K562 (cell line): ENCODE measurements around the gene CLHC1. TPM values are rescaled to one million over a fixed set of nuclear protein-coding genes. Genes with fewer than 3 reads are reported as not detected.
A peak's percentile ranks its signal among the peaks of the same experiment; 100 is the strongest.

ENCODE experiments used
- ARNT ChIP-seq, 2 experiments: fragments of 450-650 bp; IDR thresholded peaks; 2 replicates each; pipeline ENCODE4 v1.6.1; 2016; ENCODE audit warnings: mild to moderate bottlenecking in 1 of 2
- BRF1 ChIP-seq: IDR thresholded peaks from 3 replicates; pipeline ENCODE4 v1.6.1; 2011; ENCODE audit warnings: borderline replicate concordance, mild to moderate bottlenecking; ENCODE audit not compliant: insufficient read length; ENCODE audit errors: extremely low read depth
- CBX3 ChIP-seq, 2 experiments: IDR thresholded peaks; 1 replicate in 1 of 2; 2 replicates in 1 of 2; pipeline ENCODE4 v1.6.1; 2012; ENCODE audit warnings: inconsistent platforms in 2 of 2, low read length in 2 of 2, borderline replicate concordance in 1 of 2, control low read depth in 1 of 2
- CHD4 ChIP-seq: fragments of 200-600 bp; sonication (generic); IDR thresholded peaks from 3 replicates; pipeline ENCODE4 v1.6.1; 2012; ENCODE audit warnings: low read depth, mild to moderate bottlenecking, mixed read lengths, low read length, inconsistent platforms; ENCODE audit not compliant: insufficient read depth, insufficient replicate concordance, poor library complexity, severe bottlenecking
- CXXC5 ChIP-seq: fragments of 250-450 bp; sonication (Bioruptor Pico); IDR thresholded peaks from 2 replicates; pipeline ENCODE4 v1.8.0; 2022; ENCODE audit warnings: inconsistent platforms, mild to moderate bottlenecking, moderate library complexity
- DMBX1 ChIP-seq: fragments of 250-450 bp; sonication (Bioruptor Pico); IDR thresholded peaks from 2 replicates; pipeline ENCODE4 v1.8.0; 2022; ENCODE audit warnings: inconsistent platforms, mild to moderate bottlenecking, moderate library complexity, borderline replicate concordance
- ESRRA ChIP-seq: fragments of 450-650 bp; IDR thresholded peaks from 2 replicates; pipeline ENCODE4 v1.6.1; 2014; ENCODE audit warnings: low read depth, mild to moderate bottlenecking, moderate library complexity, borderline replicate concordance
- HNRNPLL ChIP-seq: fragments of 200-400 bp; formaldehyde crosslinking; IDR thresholded peaks from 2 replicates; pipeline ENCODE4 v1.6.1; 2017; ENCODE audit warnings: low read length, low read depth, mild to moderate bottlenecking; ENCODE audit not compliant: poor library complexity, severe bottlenecking
- KLF10 ChIP-seq: fragments of 250-450 bp; sonication (Bioruptor Pico); IDR thresholded peaks from 2 replicates; pipeline ENCODE4 v1.6.1; 2021; ENCODE audit warnings: matching md5 sums
- NR3C1 ChIP-seq: sonication (generic); formaldehyde crosslinking; IDR thresholded peaks from 2 replicates; pipeline ENCODE4 v1.8.1; 2022; ENCODE audit warnings: missing genetic modification reagents
- RREB1 ChIP-seq: fragments of 250-450 bp; sonication (Bioruptor Pico); IDR thresholded peaks from 2 replicates; pipeline ENCODE4 v1.4.0; 2020
- SNRNP70 ChIP-seq: fragments of 200-400 bp; formaldehyde crosslinking; optimal IDR thresholded peaks from 2 replicates; pipeline ENCODE3; 2017; ENCODE audit warnings: low read depth, low read length
- ZFP30 ChIP-seq: fragments of 250-450 bp; sonication (Bioruptor Pico); IDR thresholded peaks from 2 replicates; pipeline ENCODE4 v1.8.0; 2022; ENCODE audit warnings: moderate library complexity, mild to moderate bottlenecking, inconsistent platforms, borderline replicate concordance
- ZNF143 ChIP-seq: sonication (generic); formaldehyde crosslinking; IDR thresholded peaks from 2 replicates; pipeline ENCODE4 v1.9.0; 2022; ENCODE audit warnings: mild to moderate bottlenecking, missing genetic modification reagents
- polyA plus RNA-seq, 8 experiments: library from polyadenylated mRNA; depleted of rRNA in 4 of 8; stranded (reverse) in 5 of 8; unstranded in 3 of 8; fragments of >200 nt; fragmentation: Nextera tagmentation in 2 of 8; fragmentation: Illumina TruSeq in 1 of 8; extraction: Ambion mirVana in 2 of 8; extraction: Trizol in 1 of 8; gene quantifications; 2 replicates each; pipeline versions ENCODE4 v1.2.1 to v1.2.3, GENCODE V29; 2011 to 2014; ENCODE audit warnings: inconsistent platforms in 1 of 8, missing spikeins in 1 of 8
- total RNA-seq, 7 experiments: library from RNA; depleted of rRNA in 6 of 7; stranded (reverse); fragments of >200 nt in 6 of 7; fragmentation: Illumina TruSeq in 2 of 7; extraction: Trizol in 2 of 7; gene quantifications; 2 replicates each; pipeline versions ENCODE4 v1.2.1 to v1.2.3, GENCODE V29; 2011 to 2021; ENCODE audit warnings: low replicate concordance in 1 of 7
- TF ChIP-seq, protein P1 (sequence below), 2 experiments: fragments of 250-450 bp in 1 of 2; fragments of 450-650 bp in 1 of 2; sonication (Bioruptor Pico) in 1 of 2; IDR thresholded peaks; 2 replicates each; pipeline versions ENCODE4 v1.6.1 to v1.8.0; 2016 to 2021; ENCODE audit warnings: mild to moderate bottlenecking in 2 of 2, moderate library complexity in 2 of 2, missing compliant biosample characterization in 1 of 2, missing genetic modification characterization in 1 of 2
- TF ChIP-seq, protein P2 (sequence below): fragments of 250-450 bp; sonication (Bioruptor Pico); IDR thresholded peaks from 2 replicates; pipeline ENCODE4 v1.8.0; 2021; ENCODE audit warnings: moderate library complexity, mild to moderate bottlenecking, inconsistent platforms
- TF ChIP-seq, protein P3 (sequence below): fragments of 250-450 bp; sonication (Bioruptor Pico); IDR thresholded peaks from 2 replicates; pipeline ENCODE4 v1.8.0; 2022; ENCODE audit warnings: moderate library complexity, mild to moderate bottlenecking, inconsistent platforms

The CLHC1 gene
- total and polyA plus RNA-seq, 9 of the 15 experiments (the other 6 are each of a cell fraction or from before 2014, with no cell fraction given) = 3.7 to 14.3 (median 8.6) TPM

- no peak for TF ChIP-seq HNRNPLL
- no peak for TF ChIP-seq BRF1
- TF ChIP-seq NR3C1 (CRISPR knock-in tag) = no peak
- TF ChIP-seq CXXC5 (CRISPR knock-in tag) = peak; percentile 62
- TF ChIP-seq SNRNP70 = no peak
- TF ChIP-seq CBX3 (IDR thresholded peaks at IDR 0.05; ENCODE audit: borderline replicate concordance in 1 of 2, low read length in 2 of 2) = peak in 1 of 2 experiments; percentile 48; a peak in 1 of 3 replicates
- TF ChIP-seq ESRRA = peak; percentile 20; the same call in 1 of the 2 replicates
- TF ChIP-seq, protein P1, sequence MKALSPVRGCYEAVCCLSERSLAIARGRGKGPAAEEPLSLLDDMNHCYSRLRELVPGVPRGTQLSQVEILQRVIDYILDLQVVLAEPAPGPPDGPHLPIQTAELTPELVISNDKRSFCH (CRISPR knock-in tag; IDR thresholded peaks at IDR 0.05) = no peak
- TF ChIP-seq, protein P1 (tag; IDR thresholded peaks at IDR 0.05) = 0 out of 2 replicates have a peak, but pooled peaks have one; percentile 64
- TF ChIP-seq, protein P2, sequence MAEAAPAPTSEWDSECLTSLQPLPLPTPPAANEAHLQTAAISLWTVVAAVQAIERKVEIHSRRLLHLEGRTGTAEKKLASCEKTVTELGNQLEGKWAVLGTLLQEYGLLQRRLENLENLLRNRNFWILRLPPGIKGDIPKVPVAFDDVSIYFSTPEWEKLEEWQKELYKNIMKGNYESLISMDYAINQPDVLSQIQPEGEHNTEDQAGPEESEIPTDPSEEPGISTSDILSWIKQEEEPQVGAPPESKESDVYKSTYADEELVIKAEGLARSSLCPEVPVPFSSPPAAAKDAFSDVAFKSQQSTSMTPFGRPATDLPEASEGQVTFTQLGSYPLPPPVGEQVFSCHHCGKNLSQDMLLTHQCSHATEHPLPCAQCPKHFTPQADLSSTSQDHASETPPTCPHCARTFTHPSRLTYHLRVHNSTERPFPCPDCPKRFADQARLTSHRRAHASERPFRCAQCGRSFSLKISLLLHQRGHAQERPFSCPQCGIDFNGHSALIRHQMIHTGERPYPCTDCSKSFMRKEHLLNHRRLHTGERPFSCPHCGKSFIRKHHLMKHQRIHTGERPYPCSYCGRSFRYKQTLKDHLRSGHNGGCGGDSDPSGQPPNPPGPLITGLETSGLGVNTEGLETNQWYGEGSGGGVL (CRISPR knock-in tag) = no peak
- TF ChIP-seq ZFP30 (CRISPR knock-in tag) = no peak
- no peak for TF ChIP-seq ZNF143
- peak; percentile 73; the same call in 1 of the 2 replicates for TF ChIP-seq DMBX1 (CRISPR knock-in tag)
- no peak for TF ChIP-seq KLF10 (CRISPR knock-in tag)
- no peak for TF ChIP-seq CHD4
- TF ChIP-seq RREB1 (CRISPR knock-in tag) = no peak
- TF ChIP-seq ARNT (IDR thresholded peaks at IDR 0.05) = no peak
- TF ChIP-seq, protein P3, sequence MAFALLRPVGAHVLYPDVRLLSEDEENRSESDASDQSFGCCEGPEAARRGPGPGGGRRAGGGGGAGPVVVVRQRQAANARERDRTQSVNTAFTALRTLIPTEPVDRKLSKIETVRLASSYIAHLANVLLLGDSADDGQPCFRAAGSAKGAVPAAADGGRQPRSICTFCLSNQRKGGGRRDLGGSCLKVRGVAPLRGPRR = no peak
These were observed 98.4 kb downstream of the CLHC1 start (continued) for GRCh38 chr2:55133467-55134315.
